GM19468 (cell line): ENCODE data around the gene CHID1.

Experiments used
- ATAC-seq: cut with Tn5 transposase; IDR thresholded peaks from one replicate; pipeline ENCODE4 v1.9.1; 2021; ENCODE audit warnings: mild to moderate bottlenecking, moderate library complexity, moderate number of reproducible peaks; ENCODE audit not compliant: unreplicated experiment; ENCODE audit errors: extremely low read depth

Gene CHID1

GRCh38 chr11:839875-840617 lies 70.6 kb downstream of the CHID1 start:
- no peak for ATAC-seq

GRCh38 chr11:839280-839623 lies 71.4 kb downstream of the CHID1 start:
- no peak for ATAC-seq

DNA sequence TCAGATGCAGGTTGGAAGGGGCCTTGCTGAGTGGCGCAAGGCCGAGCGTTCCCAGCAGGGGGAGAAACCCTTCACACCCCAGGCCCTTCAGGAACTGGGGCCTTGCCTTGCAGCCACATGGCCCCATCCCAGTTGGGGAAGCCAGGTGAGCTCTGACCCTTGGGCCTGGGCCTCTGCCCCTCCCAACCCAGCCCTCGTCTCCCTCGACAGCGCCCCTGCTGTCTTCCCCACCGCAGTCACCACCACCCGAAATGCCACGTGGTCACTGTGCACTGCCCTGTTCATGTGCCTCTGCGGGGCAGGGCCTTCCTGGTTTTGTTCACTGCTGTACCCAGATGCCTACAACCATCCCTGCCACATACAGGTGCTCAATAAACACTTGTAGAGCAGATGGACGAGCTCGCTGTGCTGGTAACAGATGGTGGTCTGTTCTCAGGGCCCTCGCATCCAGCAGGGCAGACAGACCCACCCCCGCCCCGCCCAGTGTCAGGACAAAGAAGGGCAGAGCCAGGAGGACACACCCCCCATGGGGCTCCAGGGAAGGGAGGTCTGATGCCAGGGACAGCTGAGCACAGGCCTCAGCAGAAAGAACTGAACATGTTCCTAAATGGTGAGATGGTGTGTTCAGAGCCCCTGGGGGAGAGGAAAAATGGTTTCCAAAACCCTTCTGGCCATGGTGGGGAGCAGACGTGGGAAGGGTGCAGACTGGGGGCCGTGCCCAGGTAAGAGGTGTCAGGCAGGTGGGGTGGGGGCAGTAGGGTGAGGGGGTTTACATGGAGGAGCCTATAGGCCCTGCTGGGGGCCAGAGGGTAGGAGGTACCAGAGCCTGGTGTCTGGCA lies 72.0 kb downstream of the CHID1 start:
- no peak for ATAC-seq

DNA sequence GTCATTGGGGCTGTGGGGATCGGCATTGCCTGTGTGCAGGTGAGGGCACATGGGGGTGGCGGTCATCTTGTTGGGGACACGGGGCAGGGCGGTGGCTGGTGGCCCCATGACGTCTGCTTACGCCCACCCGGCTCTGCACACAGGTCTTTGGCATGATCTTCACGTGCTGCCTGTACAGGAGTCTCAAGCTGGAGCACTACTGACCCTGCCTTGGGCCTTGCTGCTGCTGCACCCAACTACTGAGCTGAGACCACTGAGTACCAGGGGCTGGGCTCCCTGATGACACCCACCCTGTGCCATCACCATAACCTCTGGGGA lies 72.7 kb downstream of the CHID1 start:
- ATAC-seq = no peak

DNA sequence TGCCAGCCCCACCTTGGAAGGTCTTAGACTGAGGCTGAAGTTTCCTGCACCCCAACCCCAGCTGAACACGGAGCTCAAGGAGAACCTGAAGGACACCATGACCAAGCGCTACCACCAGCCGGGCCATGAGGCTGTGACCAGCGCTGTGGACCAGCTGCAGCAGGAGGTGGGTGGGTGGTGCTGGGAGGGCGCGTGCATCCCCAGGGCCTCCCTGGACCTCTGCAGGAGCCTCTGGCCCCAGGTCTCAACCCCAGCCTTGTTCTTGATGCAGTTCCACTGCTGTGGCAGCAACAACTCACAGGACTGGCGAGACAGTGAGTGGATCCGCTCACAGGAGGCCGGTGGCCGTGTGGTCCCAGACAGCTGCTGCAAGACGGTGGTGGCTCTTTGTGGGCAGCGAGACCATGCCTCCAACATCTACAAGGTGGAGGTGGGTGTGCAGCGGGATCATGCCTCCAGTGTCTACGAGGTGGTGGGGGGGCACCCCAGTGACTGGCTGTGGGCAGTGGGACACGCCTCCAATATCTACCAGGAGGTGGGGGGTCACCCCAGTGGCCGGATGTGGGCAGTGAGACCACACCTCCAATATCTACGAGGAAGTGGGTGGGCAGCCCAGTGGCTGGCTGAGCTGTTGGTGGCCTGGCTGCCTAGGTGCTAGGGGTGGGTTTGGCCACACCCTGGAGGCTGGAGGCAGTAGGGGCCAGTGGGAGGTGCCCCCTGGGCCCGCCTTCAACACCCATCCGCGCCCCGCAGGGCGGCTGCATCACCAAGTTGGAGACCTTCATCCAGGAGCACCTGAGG lies 73.2 kb downstream of the CHID1 start:
- no peak for ATAC-seq

GRCh38 chr11:836700-837099 lies 73.9 kb downstream of the CHID1 start:
- ATAC-seq = no peak

DNA sequence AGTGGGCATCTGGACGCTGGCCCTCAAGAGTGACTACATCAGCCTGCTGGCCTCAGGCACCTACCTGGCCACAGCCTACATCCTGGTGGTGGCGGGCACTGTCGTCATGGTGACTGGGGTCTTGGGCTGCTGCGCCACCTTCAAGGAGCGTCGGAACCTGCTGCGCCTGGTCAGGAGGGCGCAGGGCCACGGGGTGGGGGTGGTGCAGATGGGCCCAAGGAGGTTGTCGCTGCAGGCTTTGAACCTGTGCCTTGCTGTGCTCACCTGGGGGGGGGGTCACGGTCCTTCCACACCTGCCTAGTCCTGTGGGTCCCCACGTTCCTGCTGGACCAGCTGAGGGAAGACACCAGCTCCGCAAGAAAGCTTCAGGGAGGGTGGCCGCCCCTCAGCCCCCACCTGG lies 74.3 kb downstream of the CHID1 start:
- no peak for ATAC-seq

DNA sequence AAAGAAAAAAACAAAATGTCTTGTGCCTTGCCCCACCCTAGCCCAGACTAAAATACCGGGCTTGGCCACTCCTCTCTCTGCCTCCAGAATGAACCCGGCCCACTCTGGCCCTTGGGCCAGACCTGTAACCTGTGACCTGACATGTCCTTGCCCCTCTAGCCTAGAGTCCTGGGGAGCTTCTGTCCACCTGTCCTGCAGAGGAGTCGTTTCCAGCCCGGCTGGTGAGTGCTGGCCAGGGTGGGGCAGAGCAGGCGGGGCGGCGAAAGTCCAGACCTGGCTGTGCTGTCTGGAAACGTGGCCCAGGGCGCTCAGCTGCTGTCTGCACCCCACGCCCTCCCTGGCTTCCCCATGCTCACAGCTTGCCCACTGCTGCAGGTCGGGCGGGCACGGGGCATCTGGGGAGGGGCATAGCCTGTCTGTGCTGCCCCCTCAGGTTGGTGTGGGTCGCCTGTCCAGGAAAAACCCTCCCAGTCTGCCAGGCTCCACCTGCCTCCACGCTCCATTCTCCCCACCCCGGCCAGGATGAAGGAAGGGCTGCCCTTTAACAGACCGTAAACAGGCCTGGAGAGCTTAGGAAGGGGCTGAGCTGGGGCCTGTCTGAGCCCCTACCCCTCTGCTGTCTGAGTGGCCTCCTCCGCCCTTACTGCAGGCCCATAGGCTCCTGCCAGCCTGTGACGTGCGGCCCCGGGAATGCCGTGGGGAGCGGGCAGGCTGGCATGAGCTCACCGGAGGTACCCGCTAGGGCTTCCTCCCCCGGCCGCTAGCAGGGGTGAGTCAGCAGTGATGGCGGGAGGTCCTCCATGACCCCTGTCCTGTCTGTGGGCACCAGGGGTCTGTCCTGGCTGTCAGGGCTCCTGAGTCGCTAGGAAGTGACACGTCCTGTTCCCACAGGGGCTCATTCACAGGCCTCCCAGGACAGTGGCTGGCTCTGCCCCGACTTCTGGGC lies 76.0 kb downstream of the CHID1 start:
- ATAC-seq = no peak

DNA sequence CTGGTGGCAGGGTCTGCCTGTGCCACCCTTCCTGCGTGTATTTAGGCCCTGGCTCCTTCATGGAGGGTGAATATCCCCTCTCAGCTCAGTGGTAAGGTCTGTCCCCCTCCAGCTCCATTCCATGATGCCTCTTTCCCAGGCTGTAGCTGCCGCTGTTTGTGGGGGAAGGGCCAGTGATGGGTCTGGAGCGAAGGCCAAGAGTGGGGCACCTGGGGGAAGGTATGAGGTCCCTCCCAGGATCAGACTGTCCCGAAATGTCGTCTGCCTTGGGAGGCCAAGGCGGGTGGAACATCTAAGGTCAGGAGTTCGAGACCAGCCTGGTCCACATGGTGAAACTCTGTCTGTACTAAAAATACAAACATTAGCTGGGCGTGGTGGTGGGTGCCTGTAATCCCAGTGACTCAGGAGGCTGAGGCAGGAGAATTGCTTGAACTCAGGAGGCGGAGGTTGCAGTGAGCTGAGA lies 76.7 kb downstream of the CHID1 start:
- ATAC-seq = no peak

DNA sequence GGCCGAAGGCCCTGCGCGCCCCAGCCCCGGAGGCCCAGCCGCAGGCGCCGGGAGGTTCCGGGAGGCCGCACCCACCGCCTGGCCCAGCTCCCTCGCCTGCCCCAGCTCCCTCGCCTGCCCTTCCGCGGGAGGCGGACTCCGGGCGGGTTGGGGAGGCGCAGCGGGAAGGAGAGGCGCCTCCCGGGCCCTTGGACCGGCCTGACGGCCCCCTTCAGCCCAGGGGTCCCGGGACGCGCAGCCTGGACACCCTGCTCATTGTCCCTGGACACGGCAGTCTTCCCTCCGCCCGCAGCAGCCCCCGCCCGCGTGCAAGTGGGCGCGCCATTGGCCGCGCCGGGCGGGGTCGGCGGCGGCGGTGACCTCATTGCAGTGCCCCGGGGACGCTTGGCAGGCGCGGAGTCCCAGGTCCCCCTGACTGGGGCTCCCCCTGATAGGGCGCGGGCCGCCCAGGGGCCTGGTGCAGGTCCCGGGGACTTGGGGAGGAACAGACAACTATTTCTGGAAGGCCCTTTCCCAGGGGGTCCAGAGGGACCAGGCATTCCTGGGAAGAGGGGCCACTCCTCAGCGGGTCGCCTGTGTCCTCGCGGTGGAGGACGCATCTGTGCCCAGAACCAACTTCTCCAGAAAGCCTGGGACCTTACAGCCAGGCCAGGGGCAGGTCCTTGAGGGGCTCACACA lies 77.4 kb downstream of the CHID1 start:
- no peak for ATAC-seq

GRCh38 chr11:832529-833113 lies 78.0 kb downstream of the CHID1 start, which contains the start of gene CD151:
TSS of gene CD151 (plus strand) at chr11:832952. CDS start at chr11:836070, 3,118 bp downstream.
- no peak for ATAC-seq

GRCh38 chr11:831961-832528 lies 78.6 kb downstream of the CHID1 start:
- ATAC-seq = no peak

DNA sequence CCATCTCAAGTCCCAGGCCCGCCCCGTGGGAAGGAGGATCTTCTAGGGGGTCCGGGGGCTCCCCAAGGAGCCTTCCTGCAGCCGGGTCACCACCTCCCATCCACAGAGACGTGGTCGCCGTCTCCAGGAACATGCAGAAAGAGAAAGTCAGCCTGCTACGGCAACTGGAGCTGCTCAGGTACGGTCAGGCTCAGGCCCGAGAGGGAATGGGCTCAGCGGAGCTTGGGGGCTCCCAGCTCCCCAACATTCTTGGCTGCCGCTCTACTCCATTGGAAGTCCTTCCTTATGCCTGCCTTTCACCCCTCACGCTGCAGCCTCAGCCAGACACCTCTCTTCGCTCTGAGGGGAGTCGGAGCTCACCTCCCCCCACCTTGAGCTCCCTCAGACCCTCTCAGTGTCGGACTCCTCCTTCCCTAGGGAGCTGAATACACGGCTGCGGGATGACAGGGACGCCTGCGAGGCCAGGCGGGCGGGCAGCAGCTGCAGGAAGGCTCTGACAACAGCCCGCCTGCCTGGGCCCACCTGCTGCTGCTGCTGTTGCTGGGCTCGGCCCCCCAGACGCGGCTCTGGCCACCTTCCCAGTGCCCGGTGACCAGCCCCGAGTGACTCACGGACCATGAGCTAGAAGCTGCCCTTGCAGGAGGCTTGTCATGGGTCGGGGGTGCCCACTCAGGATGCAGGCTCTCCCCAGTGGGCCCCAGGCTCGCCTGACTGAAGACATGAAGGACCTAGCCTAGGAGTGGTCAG lies 79.3 kb downstream of the CHID1 start:
- ATAC-seq = no peak

DNA sequence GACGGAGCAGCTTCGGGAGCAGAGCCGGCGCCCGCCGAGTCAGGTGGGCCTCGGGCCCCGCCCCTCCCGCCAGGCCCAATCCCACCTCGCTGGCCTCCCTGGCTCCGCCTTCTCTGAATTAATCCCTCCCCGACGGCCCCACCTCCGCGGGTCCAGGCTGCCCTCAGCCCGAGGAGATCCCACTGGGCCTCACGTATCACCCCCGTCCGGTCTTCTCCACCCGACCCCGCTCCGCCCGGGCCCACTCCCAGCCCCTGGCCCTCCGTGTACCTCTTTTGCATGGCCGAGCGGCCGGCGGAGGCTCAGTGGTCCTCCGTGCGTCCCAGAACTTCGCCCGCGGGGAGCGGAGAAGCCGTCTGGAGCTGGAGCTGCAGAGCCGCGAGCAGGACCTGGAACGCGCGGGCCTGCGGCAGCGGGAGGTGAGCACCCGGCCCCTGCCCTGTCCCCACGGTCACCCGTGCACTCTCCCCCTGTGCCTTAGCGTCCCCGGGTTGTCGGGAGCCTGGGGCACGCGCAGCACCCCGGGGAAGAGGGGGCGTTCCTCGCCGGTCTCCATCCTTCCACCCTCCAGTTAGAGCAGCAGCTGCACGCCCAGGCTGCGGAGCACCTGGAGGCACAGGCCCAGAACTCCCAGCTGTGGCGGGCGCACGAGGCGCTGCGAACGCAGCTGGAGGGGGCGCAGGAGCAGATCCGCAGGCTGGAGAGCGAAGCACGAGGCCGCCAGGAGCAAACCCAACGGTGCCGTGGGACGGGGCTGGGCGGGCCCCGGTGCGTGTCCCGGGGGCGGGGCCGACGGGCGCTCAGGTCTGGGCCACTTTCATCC lies 80.1 kb downstream of the CHID1 start:
- ATAC-seq = no peak

DNA sequence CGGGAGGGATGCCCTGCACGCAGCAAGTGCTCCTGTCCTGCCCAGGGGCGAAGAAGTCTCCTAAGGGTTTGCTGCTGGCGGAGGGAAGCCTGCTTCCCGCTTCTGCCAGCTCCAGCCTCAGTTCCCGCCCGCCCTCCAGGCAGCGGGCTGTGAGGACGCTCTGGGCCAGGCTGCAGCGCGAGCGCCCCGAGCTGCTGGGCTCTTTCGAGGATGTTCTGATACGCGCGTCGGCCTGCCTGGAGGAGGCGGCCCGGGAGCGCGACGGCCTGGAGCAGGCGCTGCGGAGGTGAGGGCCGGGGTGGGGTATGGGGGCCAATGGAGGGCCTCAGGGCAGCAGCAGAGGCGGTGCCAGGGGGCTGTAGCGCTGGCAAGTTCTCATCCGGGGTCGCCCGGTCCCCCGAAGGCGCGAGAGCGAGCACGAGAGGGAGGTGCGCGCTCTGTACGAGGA lies 80.7 kb downstream of the CHID1 start:
- no peak for ATAC-seq

DNA sequence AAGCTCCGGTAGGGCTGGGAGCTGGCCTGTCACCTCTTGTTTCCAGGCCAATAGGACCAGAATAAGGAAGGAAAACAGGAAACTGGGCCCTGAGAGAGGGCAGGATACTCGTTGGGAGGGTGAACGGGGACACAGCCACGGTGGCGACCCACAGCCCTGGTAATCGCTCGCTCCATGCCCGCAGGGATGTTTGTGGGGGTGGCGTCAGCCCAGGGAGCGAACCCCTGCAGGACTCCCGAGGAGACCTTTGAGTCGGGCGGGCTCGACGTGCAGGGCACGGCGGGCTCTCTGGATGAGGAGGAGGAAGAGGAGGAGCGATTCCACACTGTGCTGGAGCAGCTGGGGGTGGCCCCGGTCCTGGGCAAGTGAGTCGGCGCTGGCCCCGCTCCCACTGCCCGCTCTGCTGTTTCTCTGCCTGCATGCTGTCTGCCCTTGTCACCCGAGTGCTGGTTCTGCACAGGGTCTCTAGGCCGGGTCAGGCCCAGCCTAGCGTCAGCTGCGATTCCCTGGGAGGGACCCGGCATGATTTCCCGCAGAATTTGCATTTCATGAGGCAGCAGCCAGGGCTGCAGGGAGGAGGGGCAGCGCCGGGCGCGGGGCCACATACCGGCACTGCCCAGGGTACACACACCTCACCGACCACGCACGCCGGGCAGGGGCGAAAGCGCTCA lies 81.3 kb downstream of the CHID1 start:
- no peak for ATAC-seq
